Lower lobe of right lung (tissue), 2 donors: ENCODE measurements around the gene LTBP3. TPM values are rescaled to one million over a fixed set of nuclear protein-coding genes. Genes with fewer than 3 reads are reported as not detected.
A peak's percentile ranks its signal among the peaks of the same experiment; 100 is the strongest.
"Not testable (repeated sequence)": the region's sequence is repeated elsewhere in the genome, so short reads cannot be mapped to it uniquely, and the experiment has no call there.

Source experiments
- ATAC-seq, 2 donors: fragments of 200-7000 bp; cut with Tn5 transposase; one replicate each; pipeline ENCODE4 v1.9.1; 2020 to 2022; ENCODE audit warnings: mild to moderate bottlenecking in 2 of 2, moderate library complexity in 2 of 2
- DNase-seq: peaks from one replicate; pipeline ENCODE4 v3.0.0-alpha.2; 2020
- H3K27ac ChIP-seq: fragments of 200-600 bp; one replicate; pipeline ENCODE4 v1.8.0; 2022
- H3K27me3 ChIP-seq: fragments of 200-600 bp; one replicate; pipeline ENCODE4 v1.8.0; 2022; ENCODE audit warnings: low read depth
- H3K36me3 ChIP-seq: fragments of 200-600 bp; one replicate; pipeline ENCODE4 v1.8.0; 2022; ENCODE audit warnings: mild to moderate bottlenecking
- H3K4me1 ChIP-seq: fragments of 200-600 bp; one replicate; pipeline ENCODE4 v1.8.0; 2022
- H3K4me3 ChIP-seq: fragments of 200-600 bp; one replicate; pipeline ENCODE4 v1.8.0; 2022; ENCODE audit warnings: mild to moderate bottlenecking
- H3K9me3 ChIP-seq: fragments of 200-600 bp; one replicate; pipeline ENCODE4 v1.8.0; 2022
- CTCF ChIP-seq: fragments of 200-600 bp; IDR thresholded peaks from one replicate; pipeline ENCODE4 v1.8.0; 2022; ENCODE audit warnings: antibody characterized with exemption, mild to moderate bottlenecking
- intact Hi-C: fragments of 100-400 bp; cut with DNase I; formaldehyde crosslinking; loops from one replicate; pipeline ENCODE4 v1.11.0; 2022
- total RNA-seq: library from RNA; stranded (reverse); fragmentation: NEBNext Ultra II Directional; extraction: Animal tissue kit (Norgen Biotek cat#: 25700); gene quantifications from one replicate; pipeline ENCODE4 v1.2.1, GENCODE V29; 2021
- donor health status: DM: no; HTN: yes; CAD: no; lungs with severe emphysema.

Gene LTBP3
- total RNA-seq, 1 donor from 2014 or later, result 98.7 TPM

GRCh38 chr11:65524014-65524740 lies 34.0 kb downstream of the LTBP3 start:
- Histone ChIP-seq H3K4me1 (peaks cover 42% of the 10 kb centered on the region), H3K4me3 (peak overlapping the region; percentile 42), H3K27ac (peak overlapping the region; percentile 60), H3K36me3 (peaks cover 30% of the 10 kb centered on the region), H3K9me3 (no peaks in the 10 kb centered on the region), H3K27me3 (no peaks in the 10 kb centered on the region)
- intact Hi-C loops, result no loop called here
- TF ChIP-seq CTCF, result no peak
- peak; percentile 75 for DNase-seq
- ATAC-seq, result peak; percentile 55 to 57

- peaks cover 25% of the 10 kb centered on the region for H3K36me3 ChIP-seq
- H3K27me3 ChIP-seq, H3K4me3 ChIP-seq, H3K27ac ChIP-seq, intact Hi-C loops, H3K9me3 ChIP-seq, ATAC-seq: not testable (repeated sequence)
- DNase-seq, result peak; percentile 40
- H3K4me1 ChIP-seq, result peaks cover 42% of the 10 kb centered on the region
Measured at GRCh38 chr11:65523631-65523968, 34.6 kb downstream of the LTBP3 start.

GRCh38 chr11:65522718-65523630 lies 35.2 kb downstream of the LTBP3 start:
- ATAC-seq, H3K4me3 ChIP-seq, H3K27me3 ChIP-seq, H3K9me3 ChIP-seq, intact Hi-C loops: not testable (repeated sequence)
- peaks cover 42% of the 10 kb centered on the region for H3K4me1 ChIP-seq
- H3K36me3 ChIP-seq, result peaks cover 19% of the 10 kb centered on the region
- H3K27ac ChIP-seq, result peak overlapping the region; percentile 36
- DNase-seq, result peak; percentile 41

GRCh38 chr11:65521777-65522521 lies 36.2 kb downstream of the LTBP3 start:
- intact Hi-C loops, H3K27me3 ChIP-seq, H3K9me3 ChIP-seq, H3K27ac ChIP-seq, H3K36me3 ChIP-seq, ATAC-seq, H3K4me3 ChIP-seq: not testable (repeated sequence)
- peaks cover 42% of the 10 kb centered on the region for H3K4me1 ChIP-seq
- peak; percentile 64 for DNase-seq

- H3K27ac ChIP-seq, H3K36me3 ChIP-seq, H3K4me3 ChIP-seq, intact Hi-C loops, ATAC-seq, H3K9me3 ChIP-seq, H3K27me3 ChIP-seq: not testable (repeated sequence)
- peak; percentile 6 for DNase-seq
- H3K4me1 ChIP-seq, result peaks cover 21% of the 10 kb centered on the region
Measured at GRCh38 chr11:65518941-65519549, 39.1 kb downstream of the LTBP3 start.

- no peaks in the 10 kb centered on the region for H3K36me3 ChIP-seq
- no peak for TF ChIP-seq CTCF
- intact Hi-C loops, result no loop called here
- no peak overlapping the region for H3K4me3 ChIP-seq
- no peak overlapping the region for H3K27ac ChIP-seq
- DNase-seq, result peak; percentile 6
- no peaks in the 10 kb centered on the region for H3K27me3 ChIP-seq
- H3K9me3 ChIP-seq, result no peaks in the 10 kb centered on the region
- no peaks in the 10 kb centered on the region for H3K4me1 ChIP-seq
- ATAC-seq, result no peak
Measured at GRCh38 chr11:65516135-65516968, 41.8 kb downstream of the LTBP3 start.

GRCh38 chr11:65512311-65512710 lies 45.8 kb downstream of the LTBP3 start:
- intact Hi-C loops, H3K27me3 ChIP-seq, H3K9me3 ChIP-seq, H3K36me3 ChIP-seq, H3K4me3 ChIP-seq, ATAC-seq, H3K27ac ChIP-seq: not testable (repeated sequence)
- peak; percentile 21 for DNase-seq
- H3K4me1 ChIP-seq, result peaks cover 22% of the 10 kb centered on the region
